Endothelial cell (in vitro differentiated cells): Measurements from ENCODE around the gene NKX6-2. TPM values are rescaled to one million over a fixed set of nuclear protein-coding genes. Genes with fewer than 3 reads are reported as not detected.

Experiments
- DNase-seq: peaks from one replicate; pipeline ENCODE4 v3.0.0; 2021; ENCODE audit warnings: low spot score
- H3K27ac Mint-ChIP-seq: one replicate; pipeline ENCODE4 v1.8.0; 2021; ENCODE audit warnings: mixed read lengths, inconsistent platforms; ENCODE audit not compliant: unreplicated experiment
- H3K27me3 Mint-ChIP-seq: one replicate; pipeline ENCODE4 v1.8.0; 2021; ENCODE audit warnings: mild to moderate bottlenecking, moderate library complexity, mixed read lengths, inconsistent platforms; ENCODE audit not compliant: unreplicated experiment
- H3K36me3 Mint-ChIP-seq: one replicate; pipeline ENCODE4 v1.8.0; 2021; ENCODE audit warnings: mild to moderate bottlenecking, low read depth, mixed read lengths, inconsistent platforms; ENCODE audit not compliant: unreplicated experiment
- H3K4me1 Mint-ChIP-seq: one replicate; pipeline ENCODE4 v1.8.0; 2021; ENCODE audit warnings: mild to moderate bottlenecking, mixed read lengths, inconsistent platforms; ENCODE audit not compliant: unreplicated experiment
- H3K4me3 Mint-ChIP-seq: one replicate; pipeline ENCODE4 v1.8.0; 2021; ENCODE audit warnings: mild to moderate bottlenecking, mixed read lengths, inconsistent platforms; ENCODE audit not compliant: unreplicated experiment
- H3K9me3 Mint-ChIP-seq: one replicate; pipeline ENCODE4 v1.8.0; 2021; ENCODE audit warnings: mixed read lengths, inconsistent platforms; ENCODE audit not compliant: unreplicated experiment
- CTCF ChIP-seq: fragments of 200-600 bp; sonication (generic); IDR thresholded peaks from one replicate; pipeline ENCODE4 v1.5.0; 2021; ENCODE audit warnings: antibody characterized with exemption; ENCODE audit not compliant: unreplicated experiment
- total RNA-seq: library from RNA; stranded (reverse); fragmentation: NEBNext Ultra II Directional; extraction: Animal tissue kit (Norgen Biotek cat#: 25700); gene quantifications from one replicate; pipeline ENCODE4 v1.2.1, GENCODE V29; 2021; ENCODE audit not compliant: unreplicated experiment

NKX6-2 gene
- total RNA-seq, 1 donor from 2014 or later = not detected

DNA sequence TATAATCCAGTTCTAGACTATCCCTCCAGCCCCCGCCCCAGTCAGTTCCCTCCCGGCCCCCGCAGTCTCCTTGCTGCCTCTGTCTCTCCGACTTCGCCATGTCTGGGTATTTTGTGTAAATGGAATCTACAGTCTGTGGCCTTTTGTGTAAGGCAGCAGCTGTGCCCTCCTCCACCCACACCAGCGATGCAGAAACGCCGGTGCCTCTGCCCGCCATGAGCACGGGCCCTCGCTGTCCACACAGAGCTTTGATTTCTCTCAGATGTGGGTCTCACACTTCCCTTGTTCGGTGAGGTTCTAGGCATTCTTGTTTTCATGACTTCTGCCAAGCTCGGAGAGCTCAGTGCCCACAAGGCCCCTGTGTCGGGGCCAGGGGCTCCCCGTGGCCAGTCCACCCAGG lies 37.8 kb downstream of the NKX6-2 start:
- no peak for TF ChIP-seq CTCF
- Mint-ChIP-seq H3K27me3 (peaks cover 3% of the 10 kb centered on the region), H3K4me1 (no peaks in the 10 kb centered on the region), H3K9me3 (no peaks in the 10 kb centered on the region), H3K4me3 (no peak overlapping the region), H3K36me3 (peaks cover 7% of the 10 kb centered on the region), H3K27ac (no peak overlapping the region)
- no peak for DNase-seq

GRCh38 chr10:132746801-132747625 lies 38.9 kb downstream of the NKX6-2 start:
- Mint-ChIP-seq H3K4me3 (no peak overlapping the region), H3K4me1 (no peaks in the 10 kb centered on the region), H3K27ac (no peak overlapping the region), H3K9me3 (no peaks in the 10 kb centered on the region), H3K36me3 (peaks cover 7% of the 10 kb centered on the region), H3K27me3 (peaks cover 5% of the 10 kb centered on the region)
- DNase-seq = no peak
- TF ChIP-seq CTCF = no peak

DNA sequence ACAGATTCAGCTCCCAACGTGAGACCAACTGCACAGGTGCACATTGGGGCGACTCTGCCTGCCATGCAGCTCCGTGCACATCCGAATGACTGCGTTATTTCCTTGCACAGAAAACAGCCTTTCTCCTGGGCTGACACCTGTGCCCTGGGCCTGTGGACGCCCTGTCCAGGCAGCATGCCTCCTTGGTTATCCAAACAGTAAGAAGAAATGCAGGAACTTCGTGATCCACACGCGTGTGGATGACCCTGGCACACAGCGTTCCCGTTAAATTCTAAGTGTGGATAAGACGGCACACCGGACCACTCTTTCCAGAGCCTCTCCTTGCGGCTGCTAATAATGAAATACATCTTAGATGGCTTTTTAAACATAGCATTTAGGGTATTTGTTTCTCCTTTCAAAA lies 39.6 kb downstream of the NKX6-2 start:
- Mint-ChIP-seq H3K4me1 (no peaks in the 10 kb centered on the region), H3K27ac (no peak overlapping the region), H3K36me3 (peaks cover 11% of the 10 kb centered on the region), H3K4me3 (no peak overlapping the region), H3K27me3 (peaks cover 5% of the 10 kb centered on the region), H3K9me3 (no peaks in the 10 kb centered on the region)
- TF ChIP-seq CTCF = no peak
- DNase-seq = no peak

GRCh38 chr10:132745971-132746370 lies 40.0 kb downstream of the NKX6-2 start:
- H3K27me3 Mint-ChIP-seq = peaks cover 5% of the 10 kb centered on the region
- no peak for DNase-seq
- H3K4me3 Mint-ChIP-seq = no peak overlapping the region
- no peaks in the 10 kb centered on the region for H3K9me3 Mint-ChIP-seq
- no peak overlapping the region for H3K27ac Mint-ChIP-seq
- no peak for TF ChIP-seq CTCF
- peaks cover 11% of the 10 kb centered on the region for H3K36me3 Mint-ChIP-seq
- H3K4me1 Mint-ChIP-seq = no peaks in the 10 kb centered on the region

- no peaks in the 10 kb centered on the region for H3K4me1 Mint-ChIP-seq
- H3K27me3 Mint-ChIP-seq = peaks cover 5% of the 10 kb centered on the region
- no peak overlapping the region for H3K4me3 Mint-ChIP-seq
- no peak for TF ChIP-seq CTCF
- H3K9me3 Mint-ChIP-seq = no peaks in the 10 kb centered on the region
- no peak overlapping the region for H3K27ac Mint-ChIP-seq
- H3K36me3 Mint-ChIP-seq = peaks cover 11% of the 10 kb centered on the region
- no peak for DNase-seq
Measured at GRCh38 chr10:132745511-132745910, 40.4 kb downstream of the NKX6-2 start.
